Naive thymus-derived CD4-positive, alpha-beta T cell (primary cell): ENCODE results near the gene PPP2R2D. TPM values are rescaled to one million over a fixed set of nuclear protein-coding genes. Genes with fewer than 3 reads are reported as not detected.
A peak's percentile ranks its signal among the peaks of the same experiment; 100 is the strongest.

Experiments
- ATAC-seq: fragments of 150-1000 bp; cut with Tn5 transposase; 2 replicates; pipeline ENCODE4 v1.10.0; 2021; ENCODE audit warnings: mild to moderate bottlenecking, moderate library complexity
- CTCF ChIA-PET: fragments of 350-600 bp; sonication (Branson Sonifier 250); formaldehyde crosslinking; loops from one replicate; lab custom pipeline; 2021; ENCODE audit warnings: antibody characterized with exemption; lab: Charles Lee
- POLR2A ChIA-PET: fragments of 350-600 bp; sonication (Branson Sonifier 250); formaldehyde crosslinking; loops from one replicate; lab custom pipeline; 2021; ENCODE audit warnings: antibody characterized with exemption, inconsistent platforms; lab: Charles Lee
- DNase-seq, 9 donors: peaks; one replicate each; pipeline versions ENCODE4 v3.0.0 to v3.0.0-alpha.2; 2020 to 2022; ENCODE audit warnings: mixed read lengths in 1 of 9
- H3K27ac ChIP-seq: one replicate; pipeline ENCODE4 v1.7.0; 2013; ENCODE audit warnings: mild to moderate bottlenecking, low read depth, low read length, moderate library complexity
- H3K27me3 ChIP-seq, 2 donors: one replicate each; pipeline ENCODE4 v1.7.0; 2013; ENCODE audit warnings: low read length in 2 of 2, mild to moderate bottlenecking in 2 of 2, moderate library complexity in 2 of 2; ENCODE audit not compliant: control insufficient read depth in 2 of 2, insufficient read depth in 2 of 2
- H3K36me3 ChIP-seq, 3 experiments: 1 replicate in 2 of 3; 2 replicates in 1 of 3; pipeline ENCODE4 v1.7.0; 2013; ENCODE audit warnings: low read length in 3 of 3, mild to moderate bottlenecking in 3 of 3, moderate library complexity in 1 of 3; ENCODE audit not compliant: insufficient read depth in 3 of 3, control insufficient read depth in 2 of 3
- H3K4me1 ChIP-seq, 2 donors: one replicate each; pipeline ENCODE4 v1.7.0; 2013; ENCODE audit warnings: low read length in 2 of 2, mild to moderate bottlenecking in 2 of 2, moderate library complexity in 1 of 2; ENCODE audit not compliant: control insufficient read depth in 2 of 2, insufficient read depth in 2 of 2
- H3K4me3 ChIP-seq: 2 replicates; pipeline ENCODE4 v1.7.0; 2013; ENCODE audit warnings: mild to moderate bottlenecking, low read length
- H3K9me3 ChIP-seq, 3 experiments: 1 replicate in 2 of 3; 2 replicates in 1 of 3; pipeline ENCODE4 v1.7.0; 2013; ENCODE audit warnings: low read length in 3 of 3; ENCODE audit not compliant: control insufficient read depth in 2 of 3
- H3K27ac Mint-ChIP-seq, 9 donors: one replicate each; pipeline ENCODE4 v1.8.0; 2020 to 2022; ENCODE audit warnings: mixed read lengths in 9 of 9, mild to moderate bottlenecking in 8 of 9, moderate library complexity in 5 of 9, inconsistent platforms in 2 of 9
- H3K27me3 Mint-ChIP-seq, 5 donors: one replicate each; pipeline ENCODE4 v1.8.0; 2021 to 2022; ENCODE audit warnings: mixed read lengths in 5 of 5, mild to moderate bottlenecking in 1 of 5
- H3K36me3 Mint-ChIP-seq, 5 donors: one replicate each; pipeline ENCODE4 v1.8.0; 2020 to 2022; ENCODE audit warnings: mixed read lengths in 5 of 5, mild to moderate bottlenecking in 3 of 5, inconsistent platforms in 1 of 5
- H3K4me1 Mint-ChIP-seq, 7 donors: one replicate each; pipeline ENCODE4 v1.8.0; 2020 to 2022; ENCODE audit warnings: mixed read lengths in 7 of 7, mild to moderate bottlenecking in 3 of 7, inconsistent platforms in 1 of 7
- H3K4me3 Mint-ChIP-seq, 10 donors: one replicate each; pipeline ENCODE4 v1.8.0; 2020 to 2022; ENCODE audit warnings: mild to moderate bottlenecking in 10 of 10, mixed read lengths in 10 of 10, moderate library complexity in 6 of 10, inconsistent platforms in 2 of 10
- H3K9me3 Mint-ChIP-seq, 11 donors: one replicate each; pipeline ENCODE4 v1.8.0; 2020 to 2022; ENCODE audit warnings: mixed read lengths in 11 of 11, mild to moderate bottlenecking in 4 of 11, inconsistent platforms in 1 of 11, moderate library complexity in 1 of 11
- intact Hi-C, 2 donors: fragments of 100-400 bp; cut with micrococcal nuclease; formaldehyde crosslinking; loops; one replicate each; pipeline ENCODE4 v1.15.1; 2023
- polyA plus RNA-seq, 2 donors: library from polyadenylated mRNA; unstranded; fragments of 300-500 nt; fragmentation: Illumina TruSeq; gene quantifications; one replicate each; pipeline ENCODE4 v1.2.3, GENCODE V29; 2021
- total RNA-seq, 6 experiments: library from RNA in 5 of 6; stranded (reverse) in 5 of 6; gene quantifications; 1 replicate in 5 of 6; 2 replicates in 1 of 6; pipeline ENCODE4 v1.2.3 and lab custom pipeline; 2021 to 2026

PPP2R2D gene
- total and polyA plus RNA-seq, 7 experiments from 2014 or later, result 35.0 to 61.3 (median 40.1) TPM

DNA sequence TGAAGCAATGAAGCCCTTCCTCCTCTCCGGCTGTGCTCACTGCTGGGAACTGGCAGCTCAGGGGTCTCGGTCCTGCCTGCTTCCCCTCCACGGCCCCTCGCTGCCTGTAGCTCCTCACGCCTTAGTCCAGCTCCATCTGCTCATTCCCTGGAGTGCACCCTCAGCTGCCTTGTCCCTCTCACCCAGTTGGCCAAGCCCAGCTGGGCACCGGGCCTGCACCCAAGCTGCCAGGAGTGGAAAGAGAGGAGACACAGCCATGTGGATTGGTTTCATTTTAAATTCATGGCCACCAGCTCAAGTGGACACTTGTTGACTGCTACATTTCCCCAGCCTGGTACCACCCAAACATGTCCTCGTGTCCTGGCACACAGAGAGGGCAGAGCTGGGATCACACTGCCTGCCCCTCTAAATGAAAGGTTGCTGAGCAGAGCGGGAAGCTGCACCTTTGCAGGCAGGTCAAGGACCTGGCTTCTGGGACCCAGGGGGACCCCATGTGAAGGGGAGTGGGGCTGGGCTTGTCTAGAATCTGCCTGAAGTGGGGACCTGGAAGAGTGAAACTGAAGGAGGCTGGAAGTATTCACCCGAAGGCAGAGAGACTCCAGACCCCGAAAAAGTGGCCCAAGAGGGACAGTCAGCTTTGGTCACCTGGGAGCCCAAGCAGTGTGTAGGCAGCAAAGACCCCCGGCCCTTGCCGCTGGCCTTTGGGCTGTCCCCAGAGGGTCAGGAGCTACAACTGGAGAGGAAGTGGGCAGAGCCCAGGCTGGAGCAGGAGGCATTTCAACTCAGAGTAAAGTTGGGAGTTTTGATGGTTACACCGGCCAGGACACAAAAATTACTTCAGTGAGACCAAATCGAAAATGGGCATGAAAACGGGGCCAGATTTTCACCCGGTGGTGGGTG lies 95.9 kb downstream of the PPP2R2D start:
- H3K4me3 Mint-ChIP-seq, result no peak overlapping the region
- peaks cover 0 to 6% (median 0%) of the 10 kb centered on the region in 7 donors for H3K4me1 Mint-ChIP-seq
- Histone ChIP-seq H3K27me3 (no peaks in the 10 kb centered on the region), H3K27ac (no peak overlapping the region), H3K4me1 (no peaks in the 10 kb centered on the region), H3K9me3 (no peaks in the 10 kb centered on the region), H3K36me3 (no peaks in the 10 kb centered on the region), H3K4me3 (no peak overlapping the region)
- H3K27me3 Mint-ChIP-seq, result peaks cover 0 to 11% (median 0%) of the 10 kb centered on the region in 5 donors
- DNase-seq (no peak), ATAC-seq (no peak)
- no peaks in the 10 kb centered on the region for H3K9me3 Mint-ChIP-seq
- no peak overlapping the region for H3K27ac Mint-ChIP-seq
- ChIA-PET POLR2A (interaction anchor here (1.0 kb wide), 1 partner anchor 24 kb away, joined by 6 read pairs; no protein-coding TSS in a partner anchor), CTCF (no interaction called here)
- intact Hi-C loops, result no loop called here
- H3K36me3 Mint-ChIP-seq, result peaks cover 0 to 3% (median 0%) of the 10 kb centered on the region in 5 donors

DNA sequence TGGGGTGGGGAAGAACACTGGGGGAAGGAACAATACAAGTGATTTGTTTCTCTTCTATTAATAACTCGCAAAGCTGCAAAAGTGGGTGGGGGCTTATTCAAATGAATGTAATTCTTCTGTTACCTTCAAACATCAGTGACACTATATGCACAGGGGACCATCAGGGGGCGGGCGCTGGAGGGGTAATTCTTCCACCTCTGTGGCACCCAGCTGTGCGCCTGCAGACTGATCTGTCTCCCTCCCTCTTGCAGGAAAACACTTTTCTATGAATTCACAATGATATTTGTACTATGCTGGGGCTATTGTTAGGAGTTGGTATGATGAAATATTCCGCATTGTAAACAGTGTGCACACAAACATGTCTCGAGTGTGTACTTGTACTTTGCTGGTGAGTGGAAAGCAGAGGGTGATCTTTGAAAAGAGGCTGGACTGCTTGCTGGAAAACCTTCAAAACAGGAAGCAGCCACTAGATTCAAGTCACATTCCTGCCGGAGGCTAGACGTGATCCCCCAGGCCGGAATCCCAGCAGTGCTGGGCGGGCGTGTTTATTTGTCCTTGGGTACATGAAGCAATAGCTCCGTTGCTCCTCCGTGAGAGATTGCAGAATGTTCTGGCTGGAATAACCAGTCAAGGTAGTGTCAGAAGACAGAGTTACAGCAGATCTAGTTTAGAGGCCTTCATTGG lies 96.7 kb downstream of the PPP2R2D start:
- CTCF ChIA-PET, result no interaction called here
- POLR2A ChIA-PET, result interaction anchor here (1.0 kb wide), 1 partner anchor 25 kb away, joined by 6 read pairs; no protein-coding TSS in a partner anchor

DNA sequence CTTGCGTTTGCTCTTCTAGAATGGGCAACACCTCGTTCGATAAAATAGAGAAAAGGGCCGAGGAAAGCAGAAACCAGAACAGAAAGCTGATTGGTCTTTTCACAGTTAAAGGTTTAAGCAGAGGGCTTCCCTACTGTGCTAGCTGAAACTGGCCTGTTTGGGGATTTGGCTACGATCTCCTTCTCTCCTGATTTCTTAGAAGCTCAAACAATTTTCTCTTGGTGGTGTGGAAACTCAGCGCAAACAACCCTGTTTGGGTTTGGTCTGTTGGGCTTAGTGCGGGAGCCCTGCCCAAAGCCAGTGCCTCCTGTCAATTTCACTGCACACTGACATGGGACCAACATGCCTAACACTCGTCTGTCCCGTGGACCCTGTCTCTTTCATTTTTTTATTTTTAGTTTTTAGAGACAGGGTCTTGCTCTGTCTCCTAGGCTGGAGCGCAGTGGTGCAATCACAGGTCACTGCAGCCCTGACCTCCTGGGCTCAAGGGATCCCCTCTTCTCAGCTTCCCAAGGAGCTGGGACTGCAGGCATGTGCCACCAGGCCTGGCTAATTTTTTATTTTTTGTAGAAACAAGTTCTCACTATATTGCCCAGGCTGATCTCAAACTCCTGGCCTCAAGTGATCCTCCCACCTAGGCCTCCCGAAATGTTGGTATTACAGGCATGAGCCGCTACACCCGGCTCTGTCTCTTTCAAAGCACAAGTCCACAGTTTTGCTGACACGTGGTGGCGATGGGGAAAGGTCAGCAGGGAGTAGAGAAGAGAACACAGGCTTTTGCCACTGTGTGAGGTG lies 97.4 kb downstream of the PPP2R2D start:
- Mint-ChIP-seq H3K4me1 (peaks cover 0 to 6% (median 0%) of the 10 kb centered on the region in 7 donors), H3K9me3 (no peaks in the 10 kb centered on the region), H3K4me3 (no peak overlapping the region), H3K27ac (no peak overlapping the region), H3K36me3 (peaks cover 0 to 3% (median 0%) of the 10 kb centered on the region in 5 donors), H3K27me3 (peaks cover 0 to 9% (median 0%) of the 10 kb centered on the region in 5 donors)
- CTCF ChIA-PET, result no interaction called here
- ATAC-seq (no peak), DNase-seq (no peak)
- intact Hi-C loops, result no loop called here
- no peak overlapping the region for H3K27ac ChIP-seq
- no peaks in the 10 kb centered on the region for H3K36me3 ChIP-seq
- no peaks in the 10 kb centered on the region for H3K27me3 ChIP-seq
- POLR2A ChIA-PET, result no interaction called here
- no peaks in the 10 kb centered on the region for H3K9me3 ChIP-seq
- no peaks in the 10 kb centered on the region for H3K4me1 ChIP-seq
- no peak overlapping the region for H3K4me3 ChIP-seq

More for the DNA sequence above, 96.7 kb downstream of the PPP2R2D start:
- Histone ChIP-seq H3K36me3 (no peaks in the 10 kb centered on the region), H3K27ac (no peak overlapping the region), H3K4me1 (no peaks in the 10 kb centered on the region), H3K4me3 (no peak overlapping the region), H3K27me3 (no peaks in the 10 kb centered on the region), H3K9me3 (no peaks in the 10 kb centered on the region)
- ATAC-seq (no peak), DNase-seq (no peak)
- peaks cover 0 to 12% (median 0%) of the 10 kb centered on the region in 5 donors for H3K27me3 Mint-ChIP-seq
- no peaks in the 10 kb centered on the region for H3K9me3 Mint-ChIP-seq
- peaks cover 0 to 3% (median 0%) of the 10 kb centered on the region in 5 donors for H3K36me3 Mint-ChIP-seq
- no peak overlapping the region for H3K4me3 Mint-ChIP-seq
- H3K27ac Mint-ChIP-seq, result no peak overlapping the region
- H3K4me1 Mint-ChIP-seq, result peaks cover 0 to 6% (median 0%) of the 10 kb centered on the region in 7 donors
- intact Hi-C loops, result no loop called here

DNA sequence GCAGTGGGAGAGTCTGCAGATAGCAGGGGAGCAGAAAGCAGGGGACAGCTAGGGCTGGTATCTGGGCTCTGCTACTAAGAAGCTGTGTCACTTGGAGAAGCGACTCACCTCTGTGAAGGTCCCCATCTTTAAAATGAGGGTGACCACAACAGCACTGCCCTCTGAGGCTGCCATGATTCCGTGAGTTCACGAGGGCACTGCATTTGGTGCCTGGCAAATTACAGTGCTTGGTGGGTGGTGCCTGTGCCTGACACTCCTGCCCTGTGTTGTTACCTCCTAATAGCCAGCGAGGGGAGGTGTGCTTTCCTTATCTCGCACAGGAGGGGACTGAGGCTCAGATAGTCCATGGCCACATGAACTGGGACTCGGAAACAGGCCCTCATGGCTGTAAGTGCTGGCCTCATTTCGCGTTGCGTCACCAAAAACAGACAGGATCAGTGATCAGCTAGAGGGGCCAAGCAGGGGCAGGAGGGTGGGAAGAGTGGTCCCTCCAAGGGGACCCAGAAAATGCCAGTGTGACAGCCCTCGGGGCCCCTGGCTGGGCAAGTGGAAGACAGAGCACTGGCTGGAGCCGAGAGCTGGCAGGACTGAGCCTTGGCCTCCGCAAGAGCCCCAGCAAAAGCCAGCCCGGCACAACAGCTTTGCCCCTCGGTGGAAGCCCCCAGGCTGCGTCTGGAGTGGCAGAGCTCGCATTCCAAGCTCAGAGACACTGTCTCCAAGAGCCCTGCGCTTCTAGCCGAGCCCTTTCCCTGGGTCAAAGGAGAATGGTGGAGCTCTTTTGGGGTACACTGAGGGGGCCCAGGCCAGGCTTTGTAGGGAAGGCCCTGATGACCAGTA lies 98.3 kb downstream of the PPP2R2D start:
- DNase-seq, result no peak
- H3K4me1 Mint-ChIP-seq, result peaks cover 0 to 6% (median 0%) of the 10 kb centered on the region in 7 donors
- ChIA-PET POLR2A (interaction anchor here (0.8 kb wide), 1 partner anchor 15 kb away, joined by 3 read pairs; no protein-coding TSS in a partner anchor), CTCF (no interaction called here)
- H3K9me3 Mint-ChIP-seq, result no peaks in the 10 kb centered on the region
- H3K4me3 Mint-ChIP-seq, result no peak overlapping the region
- peaks cover 0 to 11% (median 0%) of the 10 kb centered on the region in 5 donors for H3K27me3 Mint-ChIP-seq
- Histone ChIP-seq H3K9me3 (no peaks in the 10 kb centered on the region), H3K27ac (no peak overlapping the region), H3K4me1 (no peaks in the 10 kb centered on the region), H3K36me3 (no peaks in the 10 kb centered on the region), H3K4me3 (no peak overlapping the region), H3K27me3 (no peaks in the 10 kb centered on the region)
- peaks cover 0 to 3% (median 0%) of the 10 kb centered on the region in 5 donors for H3K36me3 Mint-ChIP-seq
- intact Hi-C loops, result no loop called here
- H3K27ac Mint-ChIP-seq, result no peak overlapping the region
- no peak for ATAC-seq

DNA sequence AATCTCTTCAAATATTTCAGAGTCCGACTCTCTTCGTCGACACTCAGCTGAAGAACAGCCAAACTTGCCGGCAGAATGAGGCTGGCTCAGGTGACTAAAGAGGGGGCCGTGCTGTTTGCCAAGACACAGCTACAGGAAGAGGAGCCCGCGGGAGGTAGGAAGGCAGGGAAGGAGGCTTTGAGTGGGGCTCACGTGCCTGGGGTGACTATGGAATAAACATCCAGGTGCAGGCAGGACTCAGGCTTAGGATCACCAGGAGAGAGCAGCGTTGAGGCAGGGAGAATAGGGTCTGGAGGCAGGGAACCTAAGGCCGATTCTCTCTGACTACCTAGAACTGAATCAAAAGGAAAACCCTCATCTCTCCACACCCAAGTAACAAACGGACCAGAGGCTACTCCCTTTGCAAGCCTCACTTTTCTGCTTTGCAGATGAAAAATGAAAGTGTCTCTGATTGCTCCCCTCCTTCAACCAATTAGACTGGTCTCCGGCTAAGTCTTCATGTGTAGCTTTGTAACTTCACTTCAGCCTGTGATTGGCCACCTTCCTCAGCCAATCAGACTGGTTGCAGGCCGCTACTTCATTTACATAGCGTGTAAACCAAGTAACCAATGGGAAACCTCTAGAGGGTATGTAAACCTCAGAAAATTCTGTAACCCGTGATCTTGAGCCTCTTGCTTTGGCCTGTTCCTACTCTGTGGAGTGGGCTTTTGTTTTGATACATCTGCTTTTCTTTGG lies 100.6 kb downstream of the PPP2R2D start:
- H3K27me3 Mint-ChIP-seq, result peaks cover 0 to 12% (median 0%) of the 10 kb centered on the region in 5 donors
- no peaks in the 10 kb centered on the region for H3K36me3 ChIP-seq
- intact Hi-C loops, result no loop called here
- no peak overlapping the region for H3K4me3 ChIP-seq
- peak overlapping the region in 6 of 10 donors; percentile 9 to 69 (median 48) for H3K4me3 Mint-ChIP-seq
- H3K4me1 ChIP-seq, result no peaks in the 10 kb centered on the region
- ChIA-PET CTCF (interaction anchor here (0.8 kb wide), 1 partner anchor 18 kb away, joined by 4 read pairs; no protein-coding TSS in a partner anchor), POLR2A (no interaction called here)
- peak in 1 of 9 donors; percentile 20 for DNase-seq
- H3K9me3 ChIP-seq, result peaks cover 0 to 4% (median 0%) of the 10 kb centered on the region in 3 experiments
- peaks cover 0 to 8% (median 0%) of the 10 kb centered on the region in 7 donors for H3K4me1 Mint-ChIP-seq
- no peak overlapping the region for H3K27ac ChIP-seq
- peak overlapping the region in 2 of 9 donors; percentile 8 to 36 for H3K27ac Mint-ChIP-seq
- H3K36me3 Mint-ChIP-seq, result peaks cover 0 to 7% (median 0%) of the 10 kb centered on the region in 5 donors
- peak; percentile 66 for ATAC-seq
- no peaks in the 10 kb centered on the region for H3K27me3 ChIP-seq
- H3K9me3 Mint-ChIP-seq, result peaks cover 0 to 4% (median 0%) of the 10 kb centered on the region in 11 donors
